Stimulated activated CD8-positive, alpha-beta memory T cell treated with anti-CD3 and anti-CD28 coated beads, Interleukin-15, amount 100 ng/mL, for 4 hours (primary cell): ENCODE measurements around the gene KCNJ16.

ENCODE experiments used
- DNase-seq, 2 donors: peaks; one replicate each; pipeline ENCODE4 v3.0.0-alpha.2; 2020; ENCODE audit warnings: low read depth in 2 of 2

Gene KCNJ16

GRCh38 chr17:70128727-70129238 lies 53.8 kb downstream of the KCNJ16 start:
- no peak for DNase-seq

- no peak for DNase-seq
Observed at GRCh38 chr17:70130289-70130688, 55.3 kb downstream of the KCNJ16 start.

GRCh38 chr17:70132505-70132904 lies 57.5 kb downstream of the KCNJ16 start:
- no peak for DNase-seq

GRCh38 chr17:70134042-70134441 lies 59.0 kb downstream of the KCNJ16 start:
- no peak for DNase-seq

GRCh38 chr17:70134777-70135176 lies 59.8 kb downstream of the KCNJ16 start:
- no peak for DNase-seq

- DNase-seq: no peak
Observed at GRCh38 chr17:70136131-70136530, 61.1 kb downstream of the KCNJ16 start.

GRCh38 chr17:70137451-70138230 lies 62.6 kb downstream of the KCNJ16 start:
- no peak for DNase-seq

- DNase-seq: no peak
Observed at GRCh38 chr17:70138291-70138865, 63.4 kb downstream of the KCNJ16 start.

GRCh38 chr17:70139449-70139993 lies 64.5 kb downstream of the KCNJ16 start:
- no peak for DNase-seq

GRCh38 chr17:70144260-70144846 lies 69.3 kb downstream of the KCNJ16 start:
- DNase-seq: no peak

- no peak for DNase-seq
Observed at GRCh38 chr17:70153210-70153609, 78.2 kb downstream of the KCNJ16 start.

GRCh38 chr17:70157151-70157550 lies 82.1 kb downstream of the KCNJ16 start:
- DNase-seq: no peak

GRCh38 chr17:70158180-70158579 lies 83.2 kb downstream of the KCNJ16 start:
- no peak for DNase-seq

- DNase-seq: no peak
Observed at GRCh38 chr17:70158591-70158990, 83.6 kb downstream of the KCNJ16 start.

- DNase-seq: no peak
Observed at GRCh38 chr17:70159980-70160379, 85.0 kb downstream of the KCNJ16 start.

GRCh38 chr17:70161519-70161918 lies 86.5 kb downstream of the KCNJ16 start:
- DNase-seq: no peak

- DNase-seq: no peak
Observed at GRCh38 chr17:70165383-70165782, 90.4 kb downstream of the KCNJ16 start.

- DNase-seq: no peak
Observed at GRCh38 chr17:70166615-70167014, 91.6 kb downstream of the KCNJ16 start.

GRCh38 chr17:70168044-70168976 lies 93.3 kb downstream of the KCNJ16 start:
- DNase-seq: no peak

- peak in 1 of 2 donors; percentile 11 for DNase-seq
Observed at GRCh38 chr17:70168977-70169708, 94.1 kb downstream of the KCNJ16 start, which contains the start of gene KCNJ2. TSS of gene KCNJ2 (plus strand) at chr17:70169532. CDS start at chr17:70175040, 5,508 bp downstream.
